ENCODE measurements around the gene PRKCA. TPM values are rescaled to one million over a fixed set of nuclear protein-coding genes. Genes with fewer than 3 reads are reported as not detected.

PRKCA gene
- total RNA-seq, 1 donor from 2014 or later: 80.1 TPM

DNA sequence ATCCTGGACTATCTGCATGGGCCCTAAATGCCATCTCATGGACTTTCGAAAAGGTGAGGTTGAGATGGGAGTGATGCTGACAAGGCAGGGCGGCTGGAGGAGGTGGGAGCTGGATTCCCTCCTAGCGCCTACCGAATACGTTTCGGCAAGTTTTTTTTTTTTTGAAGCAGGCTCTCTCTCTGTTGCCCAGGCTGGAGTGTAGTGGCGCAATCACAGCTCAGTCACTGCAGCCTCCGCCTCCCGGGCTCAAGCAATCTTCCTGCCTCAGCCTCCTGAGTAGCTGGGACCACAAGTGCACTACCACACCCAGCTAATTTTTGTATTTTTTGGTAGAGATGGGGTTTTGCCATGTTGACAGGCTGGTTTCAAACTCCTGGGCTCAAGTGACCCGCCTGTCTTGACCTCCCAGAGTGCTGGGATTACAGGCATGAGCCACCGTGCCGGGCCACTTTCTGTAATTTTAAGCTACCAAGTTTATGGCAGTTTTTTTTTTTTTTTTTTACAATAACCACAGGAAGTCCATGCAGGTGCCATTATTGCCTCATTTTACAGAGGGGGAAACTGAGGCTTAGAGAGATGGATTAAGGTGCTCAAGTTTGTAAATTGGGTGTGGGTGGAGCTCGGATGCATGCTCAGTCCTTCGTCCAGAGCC, 246.4 kb downstream of the PRKCA start:
- H3K4me1 Mint-ChIP-seq (ENCODE audit: unreplicated experiment): peaks cover 66% of the 10 kb centered on the region
- TF ChIP-seq, protein P1, sequence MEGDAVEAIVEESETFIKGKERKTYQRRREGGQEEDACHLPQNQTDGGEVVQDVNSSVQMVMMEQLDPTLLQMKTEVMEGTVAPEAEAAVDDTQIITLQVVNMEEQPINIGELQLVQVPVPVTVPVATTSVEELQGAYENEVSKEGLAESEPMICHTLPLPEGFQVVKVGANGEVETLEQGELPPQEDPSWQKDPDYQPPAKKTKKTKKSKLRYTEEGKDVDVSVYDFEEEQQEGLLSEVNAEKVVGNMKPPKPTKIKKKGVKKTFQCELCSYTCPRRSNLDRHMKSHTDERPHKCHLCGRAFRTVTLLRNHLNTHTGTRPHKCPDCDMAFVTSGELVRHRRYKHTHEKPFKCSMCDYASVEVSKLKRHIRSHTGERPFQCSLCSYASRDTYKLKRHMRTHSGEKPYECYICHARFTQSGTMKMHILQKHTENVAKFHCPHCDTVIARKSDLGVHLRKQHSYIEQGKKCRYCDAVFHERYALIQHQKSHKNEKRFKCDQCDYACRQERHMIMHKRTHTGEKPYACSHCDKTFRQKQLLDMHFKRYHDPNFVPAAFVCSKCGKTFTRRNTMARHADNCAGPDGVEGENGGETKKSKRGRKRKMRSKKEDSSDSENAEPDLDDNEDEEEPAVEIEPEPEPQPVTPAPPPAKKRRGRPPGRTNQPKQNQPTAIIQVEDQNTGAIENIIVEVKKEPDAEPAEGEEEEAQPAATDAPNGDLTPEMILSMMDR (IDR thresholded peaks at IDR 0.05): no peak
- H3K9me3 Mint-ChIP-seq (ENCODE audit: unreplicated experiment): peaks cover 13% of the 10 kb centered on the region
- H3K4me3 Mint-ChIP-seq (ENCODE audit: unreplicated experiment): no peak overlapping the region
- peaks cover 18% of the 10 kb centered on the region for H3K36me3 Mint-ChIP-seq (ENCODE audit: unreplicated experiment)
- no peak for DNase-seq (ENCODE audit: extremely low spot score, unreplicated experiment)
- no peaks in the 10 kb centered on the region for H3K27me3 Mint-ChIP-seq (ENCODE audit: unreplicated experiment)
- peak overlapping the region; percentile 94 for H3K27ac Mint-ChIP-seq (ENCODE audit: unreplicated experiment)

DNA sequence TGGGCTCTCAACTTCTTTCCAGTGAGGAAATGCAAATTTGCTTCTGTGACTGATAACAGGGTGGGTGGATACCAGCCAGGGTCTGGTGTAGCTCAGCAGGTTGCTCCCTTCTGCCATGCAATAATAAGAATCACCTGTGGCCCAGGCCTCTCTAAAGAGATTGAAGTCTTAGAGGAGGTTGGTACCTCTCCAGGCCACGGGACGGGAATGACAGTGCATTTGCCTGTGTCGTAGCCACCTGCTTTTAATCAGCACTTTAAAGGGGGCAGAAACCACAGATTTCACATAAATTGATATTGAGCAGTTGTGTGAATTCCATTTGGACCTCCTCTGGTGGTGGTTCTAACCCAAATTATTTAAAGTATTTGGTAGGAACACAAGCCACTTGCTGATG, 246.9 kb downstream of the PRKCA start:
- DNase-seq (ENCODE audit: extremely low spot score, unreplicated experiment): no peak
- TF ChIP-seq, protein P1 (IDR thresholded peaks at IDR 0.05): no peak
- Mint-ChIP-seq H3K36me3 (ENCODE audit: unreplicated experiment) (peaks cover 20% of the 10 kb centered on the region), H3K4me3 (ENCODE audit: unreplicated experiment) (no peak overlapping the region), H3K9me3 (ENCODE audit: unreplicated experiment) (peaks cover 14% of the 10 kb centered on the region), H3K27me3 (ENCODE audit: unreplicated experiment) (no peaks in the 10 kb centered on the region), H3K4me1 (ENCODE audit: unreplicated experiment) (peaks cover 61% of the 10 kb centered on the region), H3K27ac (ENCODE audit: unreplicated experiment) (peak overlapping the region; percentile 94)

DNA sequence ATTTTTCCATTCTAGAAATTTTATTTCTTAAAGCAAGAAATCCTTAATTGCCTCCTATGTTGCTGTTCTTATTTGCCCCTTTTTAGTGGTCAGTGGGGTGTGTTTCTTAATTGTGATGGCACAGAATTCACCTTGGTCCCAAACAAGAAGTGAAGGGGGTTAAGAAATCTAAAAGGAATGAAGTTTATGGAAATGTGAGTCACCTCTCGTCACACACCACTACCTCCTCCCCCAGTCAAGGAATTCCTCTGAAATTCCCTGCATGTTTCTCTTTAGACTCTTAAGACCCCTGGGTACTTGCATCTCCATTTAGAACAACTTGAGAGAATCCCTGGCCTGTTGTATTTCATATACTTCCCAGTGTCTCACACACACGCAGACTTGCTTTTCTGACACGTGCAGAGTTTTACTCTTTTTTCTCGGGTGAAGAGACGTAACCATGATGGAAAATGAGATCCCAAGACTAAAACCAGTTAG, 247.4 kb downstream of the PRKCA start:
- Mint-ChIP-seq H3K9me3 (ENCODE audit: unreplicated experiment) (peaks cover 14% of the 10 kb centered on the region), H3K4me1 (ENCODE audit: unreplicated experiment) (peaks cover 60% of the 10 kb centered on the region), H3K27me3 (ENCODE audit: unreplicated experiment) (no peaks in the 10 kb centered on the region), H3K4me3 (ENCODE audit: unreplicated experiment) (peak overlapping the region; percentile 16), H3K27ac (ENCODE audit: unreplicated experiment) (peak overlapping the region; percentile 94), H3K36me3 (ENCODE audit: unreplicated experiment) (peaks cover 20% of the 10 kb centered on the region)
- TF ChIP-seq, protein P1 (IDR thresholded peaks at IDR 0.05): no peak
- DNase-seq (ENCODE audit: extremely low spot score, unreplicated experiment): no peak

DNA sequence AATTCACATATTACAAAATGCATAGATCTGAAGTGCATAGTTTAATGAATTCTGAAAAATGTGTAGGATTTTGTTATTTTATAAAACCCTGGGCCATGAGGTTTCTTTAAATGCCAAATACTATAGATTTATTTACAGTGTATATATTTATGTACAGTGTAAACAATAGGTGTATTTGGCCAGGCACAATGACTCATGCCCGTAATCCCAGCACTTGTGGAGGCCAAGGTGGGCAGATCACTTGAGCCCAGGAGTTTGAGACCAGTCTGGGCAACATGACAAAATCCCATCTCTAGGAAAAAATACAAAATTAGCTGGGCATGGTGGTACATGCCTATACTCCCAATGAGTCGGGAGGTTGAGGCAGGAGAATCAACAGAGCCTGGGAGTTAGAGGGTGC, 249.4 kb downstream of the PRKCA start:
- Mint-ChIP-seq H3K36me3 (ENCODE audit: unreplicated experiment) (peaks cover 13% of the 10 kb centered on the region), H3K27ac (ENCODE audit: unreplicated experiment) (no peak overlapping the region), H3K27me3 (ENCODE audit: unreplicated experiment) (no peaks in the 10 kb centered on the region), H3K4me3 (ENCODE audit: unreplicated experiment) (no peak overlapping the region), H3K4me1 (ENCODE audit: unreplicated experiment) (peaks cover 48% of the 10 kb centered on the region), H3K9me3 (ENCODE audit: unreplicated experiment) (peaks cover 9% of the 10 kb centered on the region)
- TF ChIP-seq, protein P1 (IDR thresholded peaks at IDR 0.05): no peak
- no peak for DNase-seq (ENCODE audit: extremely low spot score, unreplicated experiment)

- peaks cover 6% of the 10 kb centered on the region for H3K9me3 Mint-ChIP-seq (ENCODE audit: unreplicated experiment)
- DNase-seq (ENCODE audit: extremely low spot score, unreplicated experiment): no peak
- H3K27ac Mint-ChIP-seq (ENCODE audit: unreplicated experiment): no peak overlapping the region
- H3K4me1 Mint-ChIP-seq (ENCODE audit: unreplicated experiment): peaks cover 43% of the 10 kb centered on the region
- TF ChIP-seq, protein P1 (IDR thresholded peaks at IDR 0.05): no peak
- peaks cover 9% of the 10 kb centered on the region for H3K36me3 Mint-ChIP-seq (ENCODE audit: unreplicated experiment)
- H3K27me3 Mint-ChIP-seq (ENCODE audit: unreplicated experiment): no peaks in the 10 kb centered on the region
- H3K4me3 Mint-ChIP-seq (ENCODE audit: unreplicated experiment): no peak overlapping the region
Measured at GRCh38 chr17:66552371-66552770, 250.0 kb downstream of the PRKCA start.

All from osteocyte (in vitro differentiated cells).